ENCODE results near the gene BMPR1A.

Gene BMPR1A

GRCh38 chr10:86962136-86962980 lies 205.9 kb downstream of the BMPR1A start:
- Histone ChIP-seq H3K9ac (no peak overlapping the region), H3K4me1 (no peaks in the 10 kb centered on the region), H3K9me3 (ENCODE audit: control insufficient read depth, low read length) (no peaks in the 10 kb centered on the region), H3K27me3 (ENCODE audit: control insufficient read depth, insufficient read depth, low read length) (no peaks in the 10 kb centered on the region), H3K4me3 (ENCODE audit: low read depth, low read length) (no peak overlapping the region), H3K79me2 (no peaks in the 10 kb centered on the region), H3K27ac (no peak overlapping the region), H3K36me3 (ENCODE audit: control insufficient read depth, insufficient read depth, low read length) (no peaks in the 10 kb centered on the region), H2AFZ (no peak overlapping the region), H3K4me2 (ENCODE audit: low read length) (no peak overlapping the region)
- TF ChIP-seq, protein P1, sequence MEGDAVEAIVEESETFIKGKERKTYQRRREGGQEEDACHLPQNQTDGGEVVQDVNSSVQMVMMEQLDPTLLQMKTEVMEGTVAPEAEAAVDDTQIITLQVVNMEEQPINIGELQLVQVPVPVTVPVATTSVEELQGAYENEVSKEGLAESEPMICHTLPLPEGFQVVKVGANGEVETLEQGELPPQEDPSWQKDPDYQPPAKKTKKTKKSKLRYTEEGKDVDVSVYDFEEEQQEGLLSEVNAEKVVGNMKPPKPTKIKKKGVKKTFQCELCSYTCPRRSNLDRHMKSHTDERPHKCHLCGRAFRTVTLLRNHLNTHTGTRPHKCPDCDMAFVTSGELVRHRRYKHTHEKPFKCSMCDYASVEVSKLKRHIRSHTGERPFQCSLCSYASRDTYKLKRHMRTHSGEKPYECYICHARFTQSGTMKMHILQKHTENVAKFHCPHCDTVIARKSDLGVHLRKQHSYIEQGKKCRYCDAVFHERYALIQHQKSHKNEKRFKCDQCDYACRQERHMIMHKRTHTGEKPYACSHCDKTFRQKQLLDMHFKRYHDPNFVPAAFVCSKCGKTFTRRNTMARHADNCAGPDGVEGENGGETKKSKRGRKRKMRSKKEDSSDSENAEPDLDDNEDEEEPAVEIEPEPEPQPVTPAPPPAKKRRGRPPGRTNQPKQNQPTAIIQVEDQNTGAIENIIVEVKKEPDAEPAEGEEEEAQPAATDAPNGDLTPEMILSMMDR (IDR thresholded peaks at IDR 0.05), result no peak

GRCh38 chr10:86962981-86963310 lies 206.5 kb downstream of the BMPR1A start:
- no peak overlapping the region for H3K27ac ChIP-seq
- H3K9ac ChIP-seq, result no peak overlapping the region
- no peaks in the 10 kb centered on the region for H3K27me3 ChIP-seq (ENCODE audit: control insufficient read depth, insufficient read depth, low read length)
- no peaks in the 10 kb centered on the region for H3K4me1 ChIP-seq
- H3K79me2 ChIP-seq, result no peaks in the 10 kb centered on the region
- H3K9me3 ChIP-seq (ENCODE audit: control insufficient read depth, low read length), result no peaks in the 10 kb centered on the region
- no peak overlapping the region for H3K4me2 ChIP-seq (ENCODE audit: low read length)
- H3K36me3 ChIP-seq (ENCODE audit: control insufficient read depth, insufficient read depth, low read length), result no peaks in the 10 kb centered on the region
- H3K4me3 ChIP-seq (ENCODE audit: low read depth, low read length), result no peak overlapping the region
- no peak overlapping the region for H2AFZ ChIP-seq
- TF ChIP-seq, protein P1 (IDR thresholded peaks at IDR 0.05), result no peak

- Histone ChIP-seq H2AFZ (no peak overlapping the region), H3K27ac (no peak overlapping the region), H3K9me3 (ENCODE audit: control insufficient read depth, low read length) (no peaks in the 10 kb centered on the region), H3K36me3 (ENCODE audit: control insufficient read depth, insufficient read depth, low read length) (no peaks in the 10 kb centered on the region), H3K4me1 (no peaks in the 10 kb centered on the region), H3K79me2 (no peaks in the 10 kb centered on the region), H3K9ac (no peak overlapping the region), H3K4me2 (ENCODE audit: low read length) (no peak overlapping the region), H3K27me3 (ENCODE audit: control insufficient read depth, insufficient read depth, low read length) (no peaks in the 10 kb centered on the region), H3K4me3 (ENCODE audit: low read depth, low read length) (no peak overlapping the region)
- TF ChIP-seq, protein P1 (IDR thresholded peaks at IDR 0.05), result no peak
These were observed 207.0 kb downstream of the BMPR1A start for GRCh38 chr10:86963341-86963919.

DNA sequence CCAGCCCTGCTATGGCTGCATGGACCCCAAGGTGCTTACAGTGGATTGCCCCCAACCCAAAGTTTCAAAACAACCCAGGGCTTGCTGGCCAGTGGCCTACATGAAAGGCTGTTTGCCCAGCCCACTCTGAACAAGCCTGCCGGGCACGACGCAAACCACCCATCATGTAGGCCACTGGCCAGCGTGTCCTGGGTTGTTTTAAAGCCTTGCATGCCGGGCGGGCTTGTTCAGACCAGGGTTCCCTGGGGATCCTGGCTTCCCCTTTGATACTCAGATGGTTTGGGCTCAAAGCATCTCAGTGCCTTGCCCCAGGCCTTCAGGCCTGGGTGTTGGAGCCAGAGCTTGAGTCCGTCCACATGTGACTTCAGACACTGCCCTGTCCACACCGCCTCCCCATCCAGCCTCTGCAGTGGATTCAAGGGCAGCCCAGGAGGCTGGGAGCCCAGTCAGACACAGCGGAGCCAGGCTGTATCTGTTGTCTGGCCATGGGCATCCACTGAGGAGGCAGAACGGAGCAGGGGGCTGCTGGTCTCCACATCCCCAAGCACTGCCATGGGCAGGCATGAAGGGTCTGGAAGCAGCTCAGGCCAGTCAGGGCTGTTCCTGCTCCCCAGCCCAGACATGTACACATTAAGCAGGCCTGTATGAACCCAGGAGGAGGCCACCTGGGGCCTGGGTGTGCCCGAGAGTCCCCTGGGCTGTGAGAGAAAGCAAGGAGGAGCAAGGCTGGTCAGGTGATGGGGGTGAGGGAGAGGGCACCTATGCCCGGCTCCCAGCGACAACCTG lies 207.8 kb downstream of the BMPR1A start:
- Histone ChIP-seq H3K4me2 (ENCODE audit: low read length) (no peak overlapping the region), H3K4me1 (no peaks in the 10 kb centered on the region), H3K9me3 (ENCODE audit: control insufficient read depth, low read length) (no peaks in the 10 kb centered on the region), H3K27me3 (ENCODE audit: control insufficient read depth, insufficient read depth, low read length) (no peaks in the 10 kb centered on the region), H3K4me3 (ENCODE audit: low read depth, low read length) (no peak overlapping the region), H3K79me2 (no peaks in the 10 kb centered on the region), H3K36me3 (ENCODE audit: control insufficient read depth, insufficient read depth, low read length) (no peaks in the 10 kb centered on the region), H3K27ac (no peak overlapping the region), H2AFZ (no peak overlapping the region), H3K9ac (no peak overlapping the region)
- TF ChIP-seq, protein P1 (IDR thresholded peaks at IDR 0.05), result no peak

Measured in parathyroid adenoma (tissue), 2 donors.